Measurements from ENCODE around the gene CST9L. TPM values are rescaled to one million over a fixed set of nuclear protein-coding genes. Genes with fewer than 3 reads are reported as not detected.
A peak's percentile ranks its signal among the peaks of the same experiment; 100 is the strongest.

Gene CST9L
- total and polyA plus RNA-seq, 2 of the 13 experiments (the other 11 are each of a cell fraction or from before 2014, with no cell fraction given) = 0.15 TPM; not detected in 1

- no peak for TF ChIP-seq ARID4A (CRISPR knock-in tag; IDR thresholded peaks at IDR 0.05; ENCODE audit: borderline replicate concordance)
- no peak for TF ChIP-seq NFKBIZ (CRISPR knock-in tag; IDR thresholded peaks at IDR 0.05)
- peak; percentile 74; the same call in 1 of the 2 replicates for TF ChIP-seq ZNF644 (CRISPR knock-in tag; IDR thresholded peaks at IDR 0.05; ENCODE audit: low read depth)
- TF ChIP-seq ATRX (CRISPR knock-in tag; IDR thresholded peaks at IDR 0.05; ENCODE audit: borderline replicate concordance) = no peak
- TF ChIP-seq ZNF3 (CRISPR knock-in tag; IDR thresholded peaks at IDR 0.05) = no peak
- no peak for TF ChIP-seq MNT (IDR thresholded peaks at IDR 0.05)
- TF ChIP-seq KAT7 (CRISPR knock-in tag; IDR thresholded peaks at IDR 0.05; ENCODE audit: borderline replicate concordance) = no peak
- TF ChIP-seq, protein P1, sequence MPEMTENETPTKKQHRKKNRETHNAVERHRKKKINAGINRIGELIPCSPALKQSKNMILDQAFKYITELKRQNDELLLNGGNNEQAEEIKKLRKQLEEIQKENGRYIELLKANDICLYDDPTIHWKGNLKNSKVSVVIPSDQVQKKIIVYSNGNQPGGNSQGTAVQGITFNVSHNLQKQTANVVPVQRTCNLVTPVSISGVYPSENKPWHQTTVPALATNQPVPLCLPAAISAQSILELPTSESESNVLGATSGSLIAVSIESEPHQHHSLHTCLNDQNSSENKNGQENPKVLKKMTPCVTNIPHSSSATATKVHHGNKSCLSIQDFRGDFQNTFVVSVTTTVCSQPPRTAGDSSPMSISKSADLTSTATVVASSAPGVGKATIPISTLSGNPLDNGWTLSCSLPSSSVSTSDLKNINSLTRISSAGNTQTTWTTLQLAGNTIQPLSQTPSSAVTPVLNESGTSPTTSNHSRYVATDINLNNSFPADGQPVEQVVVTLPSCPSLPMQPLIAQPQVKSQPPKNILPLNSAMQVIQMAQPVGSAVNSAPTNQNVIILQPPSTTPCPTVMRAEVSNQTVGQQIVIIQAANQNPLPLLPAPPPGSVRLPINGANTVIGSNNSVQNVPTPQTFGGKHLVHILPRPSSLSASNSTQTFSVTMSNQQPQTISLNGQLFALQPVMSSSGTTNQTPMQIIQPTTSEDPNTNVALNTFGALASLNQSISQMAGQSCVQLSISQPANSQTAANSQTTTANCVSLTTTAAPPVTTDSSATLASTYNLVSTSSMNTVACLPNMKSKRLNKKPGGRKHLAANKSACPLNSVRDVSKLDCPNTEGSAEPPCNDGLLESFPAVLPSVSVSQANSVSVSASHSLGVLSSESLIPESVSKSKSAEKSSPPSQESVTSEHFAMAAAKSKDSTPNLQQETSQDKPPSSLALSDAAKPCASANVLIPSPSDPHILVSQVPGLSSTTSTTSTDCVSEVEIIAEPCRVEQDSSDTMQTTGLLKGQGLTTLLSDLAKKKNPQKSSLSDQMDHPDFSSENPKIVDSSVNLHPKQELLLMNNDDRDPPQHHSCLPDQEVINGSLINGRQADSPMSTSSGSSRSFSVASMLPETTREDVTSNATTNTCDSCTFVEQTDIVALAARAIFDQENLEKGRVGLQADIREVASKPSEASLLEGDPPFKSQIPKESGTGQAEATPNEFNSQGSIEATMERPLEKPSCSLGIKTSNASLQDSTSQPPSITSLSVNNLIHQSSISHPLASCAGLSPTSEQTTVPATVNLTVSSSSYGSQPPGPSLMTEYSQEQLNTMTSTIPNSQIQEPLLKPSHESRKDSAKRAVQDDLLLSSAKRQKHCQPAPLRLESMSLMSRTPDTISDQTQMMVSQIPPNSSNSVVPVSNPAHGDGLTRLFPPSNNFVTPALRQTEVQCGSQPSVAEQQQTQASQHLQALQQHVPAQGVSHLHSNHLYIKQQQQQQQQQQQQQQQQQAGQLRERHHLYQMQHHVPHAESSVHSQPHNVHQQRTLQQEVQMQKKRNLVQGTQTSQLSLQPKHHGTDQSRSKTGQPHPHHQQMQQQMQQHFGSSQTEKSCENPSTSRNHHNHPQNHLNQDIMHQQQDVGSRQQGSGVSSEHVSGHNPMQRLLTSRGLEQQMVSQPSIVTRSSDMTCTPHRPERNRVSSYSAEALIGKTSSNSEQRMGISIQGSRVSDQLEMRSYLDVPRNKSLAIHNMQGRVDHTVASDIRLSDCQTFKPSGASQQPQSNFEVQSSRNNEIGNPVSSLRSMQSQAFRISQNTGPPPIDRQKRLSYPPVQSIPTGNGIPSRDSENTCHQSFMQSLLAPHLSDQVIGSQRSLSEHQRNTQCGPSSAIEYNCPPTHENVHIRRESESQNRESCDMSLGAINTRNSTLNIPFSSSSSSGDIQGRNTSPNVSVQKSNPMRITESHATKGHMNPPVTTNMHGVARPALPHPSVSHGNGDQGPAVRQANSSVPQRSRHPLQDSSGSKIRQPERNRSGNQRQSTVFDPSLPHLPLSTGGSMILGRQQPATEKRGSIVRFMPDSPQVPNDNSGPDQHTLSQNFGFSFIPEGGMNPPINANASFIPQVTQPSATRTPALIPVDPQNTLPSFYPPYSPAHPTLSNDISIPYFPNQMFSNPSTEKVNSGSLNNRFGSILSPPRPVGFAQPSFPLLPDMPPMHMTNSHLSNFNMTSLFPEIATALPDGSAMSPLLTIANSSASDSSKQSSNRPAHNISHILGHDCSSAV (CRISPR knock-in tag; IDR thresholded peaks at IDR 0.05; ENCODE audit: borderline replicate concordance) = no peak
- no peak for TF ChIP-seq NFE2 (CRISPR knock-in tag; IDR thresholded peaks at IDR 0.05)
- TF ChIP-seq ATAD3A (CRISPR knock-in tag; IDR thresholded peaks at IDR 0.05) = no peak
- TF ChIP-seq ZNF607 (CRISPR knock-in tag; IDR thresholded peaks at IDR 0.05; ENCODE audit: borderline replicate concordance) = no peak
- no peak for TF ChIP-seq NR2F6 (IDR thresholded peaks at IDR 0.05)
- TF ChIP-seq NR2F6 (CRISPR knock-in tag; IDR thresholded peaks at IDR 0.05) = 0 out of 2 replicates have a peak, but pooled peaks have one; percentile 24
- no peak for TF ChIP-seq CHD4 (IDR thresholded peaks at IDR 0.05; ENCODE audit: borderline replicate concordance, low read length)
- TF ChIP-seq HNRNPH1 (optimal IDR thresholded peaks at IDR 0.05; ENCODE audit: low read depth, low read length) = no peak
- no peak for TF ChIP-seq U2AF2 (IDR thresholded peaks at IDR 0.05; ENCODE audit: low read depth, low read length)
- TF ChIP-seq KLF12 (CRISPR knock-in tag; IDR thresholded peaks at IDR 0.05; ENCODE audit: borderline replicate concordance) = no peak
These were observed 48.1 kb downstream of the CST9L start (continued) for GRCh38 chr20:23520185-23520584.
